ENCODE results near the gene GALNS. TPM values are rescaled to one million over a fixed set of nuclear protein-coding genes. Genes with fewer than 3 reads are reported as not detected.

Gene GALNS
- total RNA-seq, 2 experiments from 2014 or later: 17.2 to 49.0 TPM

- Histone ChIP-seq H3K27ac (ENCODE audit: low read depth, low read length, poor library complexity, severe bottlenecking) (no peak overlapping the region), H3K9me3 (ENCODE audit: low read length) (no peaks in the 10 kb centered on the region), H3K4me2 (ENCODE audit: low read length) (no peak overlapping the region), H3K4me3 (ENCODE audit: low read depth, low read length, poor library complexity, severe bottlenecking) (no peak overlapping the region), H3K36me3 (ENCODE audit: insufficient read depth, low read length) (peaks cover 23% of the 10 kb centered on the region), H4K20me1 (ENCODE audit: insufficient read depth, low read length) (0 out of 2 replicates have a peak, but pooled peaks cover 4% of the 10 kb centered on the region), H3K9me2 (ENCODE audit: insufficient read depth, low read length) (no peaks in the 10 kb centered on the region), H3K79me2 (ENCODE audit: insufficient read depth, low read depth, low read length) (no peaks in the 10 kb centered on the region; the same call in 1 of the 2 replicates), H3K4me1 (ENCODE audit: insufficient read depth, low read length, poor library complexity, severe bottlenecking) (peaks cover 23% of the 10 kb centered on the region), H2AFZ (ENCODE audit: low read length) (no peak overlapping the region)
- ChIA-PET POLR2A (no interaction called here), CTCF (ENCODE audit: unreplicated experiment) (no interaction called here)
- no peak for DNase-seq (ENCODE audit: low spot score)
- BruUV-seq (replicated peaks): no TSS peak
- TF ChIP-seq, protein P1, sequence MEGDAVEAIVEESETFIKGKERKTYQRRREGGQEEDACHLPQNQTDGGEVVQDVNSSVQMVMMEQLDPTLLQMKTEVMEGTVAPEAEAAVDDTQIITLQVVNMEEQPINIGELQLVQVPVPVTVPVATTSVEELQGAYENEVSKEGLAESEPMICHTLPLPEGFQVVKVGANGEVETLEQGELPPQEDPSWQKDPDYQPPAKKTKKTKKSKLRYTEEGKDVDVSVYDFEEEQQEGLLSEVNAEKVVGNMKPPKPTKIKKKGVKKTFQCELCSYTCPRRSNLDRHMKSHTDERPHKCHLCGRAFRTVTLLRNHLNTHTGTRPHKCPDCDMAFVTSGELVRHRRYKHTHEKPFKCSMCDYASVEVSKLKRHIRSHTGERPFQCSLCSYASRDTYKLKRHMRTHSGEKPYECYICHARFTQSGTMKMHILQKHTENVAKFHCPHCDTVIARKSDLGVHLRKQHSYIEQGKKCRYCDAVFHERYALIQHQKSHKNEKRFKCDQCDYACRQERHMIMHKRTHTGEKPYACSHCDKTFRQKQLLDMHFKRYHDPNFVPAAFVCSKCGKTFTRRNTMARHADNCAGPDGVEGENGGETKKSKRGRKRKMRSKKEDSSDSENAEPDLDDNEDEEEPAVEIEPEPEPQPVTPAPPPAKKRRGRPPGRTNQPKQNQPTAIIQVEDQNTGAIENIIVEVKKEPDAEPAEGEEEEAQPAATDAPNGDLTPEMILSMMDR (conservative IDR thresholded peaks at IDR 0.05; ENCODE audit: low read length): no peak
- no peak for TF ChIP-seq EZH2phosphoT487 (IDR thresholded peaks at IDR 0.05; ENCODE audit: borderline replicate concordance, low read depth, low read length)
- intact Hi-C loops (cut with micrococcal nuclease; ENCODE audit: unreplicated experiment): loop anchor here (5.0 kb wide), 1 partner anchor 108 kb away; no protein-coding TSS in a partner anchor
These were observed 2.8 kb upstream of the GALNS start for GRCh38 chr16:88859381-88860091.

GRCh38 chr16:88857728-88858339, 1.1 kb upstream of the GALNS start:
- 0 out of 2 replicates have a peak, but pooled peaks cover 4% of the 10 kb centered on the region for H4K20me1 ChIP-seq (ENCODE audit: insufficient read depth, low read length)
- H3K79me2 ChIP-seq (ENCODE audit: insufficient read depth, low read depth, low read length): no peaks in the 10 kb centered on the region; the same call in 1 of the 2 replicates
- peak overlapping the region; percentile 86 for H3K4me2 ChIP-seq (ENCODE audit: low read length)
- POLR2A ChIA-PET: interaction anchor here (1.0 kb wide), 1 partner anchor 9 kb away, joined by 4 read pairs; no protein-coding TSS in a partner anchor
- peak overlapping the region; percentile 18; the same call in 1 of the 2 replicates for H2AFZ ChIP-seq (ENCODE audit: low read length)
- TF ChIP-seq, protein P1 (conservative IDR thresholded peaks at IDR 0.05; ENCODE audit: low read length): peak; percentile 88
- no peak for TF ChIP-seq EZH2phosphoT487 (IDR thresholded peaks at IDR 0.05; ENCODE audit: borderline replicate concordance, low read depth, low read length)
- H3K9me3 ChIP-seq (ENCODE audit: low read length): no peaks in the 10 kb centered on the region
- peak overlapping the region; percentile 83 for H3K4me3 ChIP-seq (ENCODE audit: low read depth, low read length, poor library complexity, severe bottlenecking)
- H3K4me1 ChIP-seq (ENCODE audit: insufficient read depth, low read length, poor library complexity, severe bottlenecking): peaks cover 25% of the 10 kb centered on the region
- H3K9me2 ChIP-seq (ENCODE audit: insufficient read depth, low read length): no peaks in the 10 kb centered on the region
- intact Hi-C loops (cut with micrococcal nuclease; ENCODE audit: unreplicated experiment): loop anchor here (1.0 to 5.0 kb wide), 3 partner anchors 42 to 309 kb away; no protein-coding TSS in a partner anchor
- peak; percentile 80 for DNase-seq (ENCODE audit: low spot score)
- H3K27ac ChIP-seq (ENCODE audit: low read depth, low read length, poor library complexity, severe bottlenecking): peak overlapping the region; percentile 6
- CTCF ChIA-PET (ENCODE audit: unreplicated experiment): interaction anchor here (0.5 to 1.2 kb wide), 4 partner anchors 263 to 383 kb away, joined by 3 to 5 read pairs (median 4); no protein-coding TSS in a partner anchor
- peaks cover 23% of the 10 kb centered on the region for H3K36me3 ChIP-seq (ENCODE audit: insufficient read depth, low read length)
- no TSS peak for BruUV-seq (replicated peaks)
